GM23338 (cell line): ENCODE results near the gene MYLK2. TPM values are rescaled to one million over a fixed set of nuclear protein-coding genes. Genes with fewer than 3 reads are reported as not detected.

Source experiments
- ATAC-seq: fragments of 200-7000 bp; cut with Tn5 transposase; 3 replicates; pipeline ENCODE4 v1.9.1; 2020
- DNase-seq: peaks from one replicate; pipeline ENCODE4 v3.0.0-alpha.2; 2015; ENCODE audit warnings: low spot score
- H2AFZ ChIP-seq: fragments of 200-600 bp; sonication (generic); 2 replicates; pipeline ENCODE4 v1.8.0; 2016; ENCODE audit warnings: antibody characterized with exemption, mild to moderate bottlenecking, moderate library complexity
- H3F3A ChIP-seq: fragments of 200-600 bp; sonication (generic); replicated peaks from 2 replicates; pipeline ENCODE4 v1.8.0; 2017; ENCODE audit warnings: antibody characterized with exemption, mixed run types, low read depth
- H3K27ac ChIP-seq: fragments of 200-600 bp; sonication (generic); 2 replicates; pipeline ENCODE4 v1.6.1; 2016; ENCODE audit warnings: low read depth
- H3K27me3 ChIP-seq: fragments of 200-600 bp; sonication (generic); 2 replicates; pipeline ENCODE4 v1.8.0; 2016; ENCODE audit warnings: mild to moderate bottlenecking, mixed run types, moderate library complexity; ENCODE audit not compliant: insufficient read depth
- H3K36me3 ChIP-seq: fragments of 200-600 bp; sonication (generic); 2 replicates; pipeline ENCODE4 v1.8.0; 2016; ENCODE audit warnings: mild to moderate bottlenecking; ENCODE audit not compliant: insufficient read depth
- H3K4me1 ChIP-seq: fragments of 200-600 bp; sonication (generic); 2 replicates; pipeline ENCODE4 v1.8.0; 2016; ENCODE audit warnings: mild to moderate bottlenecking, moderate library complexity; ENCODE audit not compliant: insufficient read depth
- H3K4me2 ChIP-seq: fragments of 200-600 bp; sonication (generic); 2 replicates; pipeline ENCODE4 v1.7.1; 2017; ENCODE audit warnings: mixed run types
- H3K4me3 ChIP-seq: fragments of 200-600 bp; sonication (generic); 2 replicates; pipeline ENCODE4 v1.6.1; 2016; ENCODE audit warnings: mixed run types
- H3K79me2 ChIP-seq: fragments of 200-600 bp; sonication (generic); replicated peaks from 2 replicates; pipeline ENCODE4 v1.8.0; 2017; ENCODE audit warnings: mild to moderate bottlenecking; ENCODE audit not compliant: insufficient read depth
- H3K9me2 ChIP-seq: fragments of 200-600 bp; sonication (generic); 2 replicates; pipeline ENCODE4 v1.8.0; 2017; ENCODE audit not compliant: insufficient read depth
- H4K20me1 ChIP-seq: fragments of 200-600 bp; sonication (generic); replicated peaks from 2 replicates; pipeline ENCODE4 v1.8.0; 2017; ENCODE audit warnings: mild to moderate bottlenecking; ENCODE audit not compliant: insufficient read depth
- H3K27ac Mint-ChIP-seq: 2 replicates; pipeline ENCODE4 v1.8.0; 2020; ENCODE audit warnings: inconsistent platforms, mild to moderate bottlenecking, moderate library complexity, mixed read lengths
- H3K27me3 Mint-ChIP-seq: 3 replicates; pipeline ENCODE4 v1.8.0; 2022; ENCODE audit warnings: low read depth, mild to moderate bottlenecking, moderate library complexity, mixed read lengths, inconsistent platforms; ENCODE audit not compliant: insufficient read depth, poor library complexity
- H3K36me3 Mint-ChIP-seq: 3 replicates; pipeline ENCODE4 v1.8.0; 2021; ENCODE audit warnings: low read depth, mild to moderate bottlenecking, inconsistent platforms, moderate library complexity, mixed read lengths
- H3K4me1 Mint-ChIP-seq: 3 replicates; pipeline ENCODE4 v1.8.0; 2020; ENCODE audit warnings: mild to moderate bottlenecking, inconsistent platforms, mixed read lengths
- H3K4me3 Mint-ChIP-seq: 3 replicates; pipeline ENCODE4 v1.8.0; 2021; ENCODE audit warnings: moderate library complexity, mild to moderate bottlenecking, inconsistent platforms, mixed read lengths
- H3K9me3 Mint-ChIP-seq: 3 replicates; pipeline ENCODE4 v1.8.0; 2020; ENCODE audit warnings: moderate library complexity, mild to moderate bottlenecking, inconsistent platforms, mixed read lengths
- CREB1 ChIP-seq: fragments of 250-450 bp; sonication (Bioruptor Pico); IDR thresholded peaks from 2 replicates; pipeline ENCODE4 v1.5.0; 2020; ENCODE audit warnings: low read depth, mild to moderate bottlenecking, moderate library complexity
- CTCF ChIP-seq, 2 experiments: fragments of 200-600 bp in 1 of 2; sonication (generic) in 1 of 2; conservative IDR thresholded peaks; 2 replicates each; pipeline versions ENCODE4 v1.5.1 to v1.6.1; 2016 to 2017; ENCODE audit warnings: antibody characterized with exemption in 2 of 2, low read depth in 2 of 2, mild to moderate bottlenecking in 2 of 2, moderate library complexity in 1 of 2
- ETS1 ChIP-seq: IDR thresholded peaks from 2 replicates; pipeline ENCODE4 v1.6.1; 2016; ENCODE audit warnings: antibody characterized with exemption
- EZH2 ChIP-seq: fragments of 200-600 bp; sonication (generic); IDR thresholded peaks from one replicate; pipeline ENCODE4 v1.8.0; 2017; ENCODE audit warnings: antibody characterized with exemption, mild to moderate bottlenecking, low read depth; ENCODE audit not compliant: unreplicated experiment
- NANOG ChIP-seq: IDR thresholded peaks from 2 replicates; pipeline ENCODE4 v1.6.1; 2016; ENCODE audit warnings: antibody characterized with exemption, borderline replicate concordance
- POLR2AphosphoS5 ChIP-seq: IDR thresholded peaks from 2 replicates; pipeline ENCODE4 v1.6.1; 2016; ENCODE audit warnings: antibody characterized with exemption, low read depth
- STAT1 ChIP-seq: IDR thresholded peaks from one replicate; pipeline ENCODE4 v1.6.1; 2016; ENCODE audit warnings: antibody characterized with exemption; ENCODE audit not compliant: unreplicated experiment
- ZNF114 ChIP-seq: fragments of 250-450 bp; sonication (Bioruptor Pico); IDR thresholded peaks from 2 replicates; pipeline ENCODE4 v1.5.0; 2020; ENCODE audit warnings: mild to moderate bottlenecking, moderate library complexity
- ZNF462 ChIP-seq: fragments of 250-450 bp; sonication (Bioruptor Pico); IDR thresholded peaks from 2 replicates; pipeline ENCODE4 v1.5.0; 2020; ENCODE audit warnings: mild to moderate bottlenecking, moderate library complexity
- long read RNA-seq: library from polyadenylated mRNA; unstranded; transcript quantifications from one replicate; pipeline ENCODE4 v2.0.0, GENCODE V29; 2020; ENCODE audit not compliant: unreplicated experiment
- polyA plus RNA-seq: library from polyadenylated mRNA; unstranded; fragments of >200 nt; fragmentation: Nextera tagmentation; extraction: Ambion mirVana; gene quantifications from 2 replicates; pipeline ENCODE4 v1.2.1, GENCODE V29; 2016
- total RNA-seq: library from RNA; depleted of rRNA; stranded (reverse); fragments of >200 nt; shearing (Covaris generic); gene quantifications from 2 replicates; pipeline ENCODE4 v1.2.3, GENCODE V29; 2014; rRNA removed

MYLK2 gene
- total RNA-seq (0.28 TPM in 1 of 2 replicates, not detected in the other), polyA plus RNA-seq (0.21 and 0.23 TPM in 2 replicates)
- long read RNA-seq: 0 reads

- Histone ChIP-seq H2AFZ (no peak within 1 kb of the TSS), H3K79me2 (no peaks in the 10 kb centered on the region), H3K36me3 (no peaks in the 10 kb centered on the region), H3K4me3 (no peak within 1 kb of the TSS), H3K9me2 (no peaks in the 10 kb centered on the region), H3K27ac (no peak within 1 kb of the TSS), H3K4me1 (peaks cover 13% of the 10 kb centered on the region), H3K4me2 (no peak within 1 kb of the TSS), H3F3A (0 out of 2 replicates have a peak, but pooled peaks cover 10% of the 10 kb centered on the region), H4K20me1 (no peaks in the 10 kb centered on the region; the same call in 1 of the 2 replicates), H3K27me3 (no peaks in the 10 kb centered on the region)
- Mint-ChIP-seq H3K27me3 (peaks cover 14% of the 10 kb centered on the region), H3K9me3 (no peaks in the 10 kb centered on the region), H3K27ac (no peak within 1 kb of the TSS), H3K4me3 (no peak within 1 kb of the TSS), H3K36me3 (no peaks in the 10 kb centered on the region), H3K4me1 (peaks cover 12% of the 10 kb centered on the region)
- ATAC-seq: no peak
- DNase-seq: peak; percentile 37
- TF ChIP-seq STAT1 (no peak), CREB1 (no peak)
Observed at GRCh38 chr20:31819083-31819784, at the start of gene MYLK2. Gene MYLK2, plus strand, starts transcription at chr20:31819356. Its CDS starts 225 bp downstream, at chr20:31819581.

- peaks cover 43% of the 10 kb centered on the region for H4K20me1 ChIP-seq
- H3K79me2 ChIP-seq: peaks cover 8% of the 10 kb centered on the region
- H3K36me3 Mint-ChIP-seq: peaks cover 88% of the 10 kb centered on the region
- H3K4me3 Mint-ChIP-seq: no peak overlapping the region
- H3K4me1 ChIP-seq: no peaks in the 10 kb centered on the region
- no peak overlapping the region for H3K27ac Mint-ChIP-seq
- no peak overlapping the region for H3K4me3 ChIP-seq
- ATAC-seq (no peak), DNase-seq (no peak)
- H3K27ac ChIP-seq: no peak overlapping the region
- no peaks in the 10 kb centered on the region; the same call in 2 of the 3 replicates for H3K9me3 Mint-ChIP-seq
- no peaks in the 10 kb centered on the region for H3K27me3 Mint-ChIP-seq
- no peaks in the 10 kb centered on the region for H3K9me2 ChIP-seq
- H3K4me2 ChIP-seq: no peak overlapping the region
- H3F3A ChIP-seq: peaks cover 13% of the 10 kb centered on the region; the same call in 1 of the 2 replicates
- H2AFZ ChIP-seq: no peak overlapping the region
- H3K27me3 ChIP-seq: no peaks in the 10 kb centered on the region
- H3K36me3 ChIP-seq: peaks cover 82% of the 10 kb centered on the region
- no peaks in the 10 kb centered on the region for H3K4me1 Mint-ChIP-seq
- TF ChIP-seq EZH2 (no peak), ZNF462 (CRISPR knock-in tag) (no peak), STAT1 (no peak), ETS1 (no peak), POLR2AphosphoS5 (no peak), ZNF114 (CRISPR knock-in tag) (no peak), NANOG (no peak), CTCF (conservative IDR thresholded peaks at IDR 0.05; ENCODE audit: low read depth in 2 of 2) (no peak)
Observed at GRCh38 chr20:31769681-31770080, 49.5 kb upstream of the MYLK2 start.
